ENCODE data around the gene TMEM108.

TMEM108 gene

DNA sequence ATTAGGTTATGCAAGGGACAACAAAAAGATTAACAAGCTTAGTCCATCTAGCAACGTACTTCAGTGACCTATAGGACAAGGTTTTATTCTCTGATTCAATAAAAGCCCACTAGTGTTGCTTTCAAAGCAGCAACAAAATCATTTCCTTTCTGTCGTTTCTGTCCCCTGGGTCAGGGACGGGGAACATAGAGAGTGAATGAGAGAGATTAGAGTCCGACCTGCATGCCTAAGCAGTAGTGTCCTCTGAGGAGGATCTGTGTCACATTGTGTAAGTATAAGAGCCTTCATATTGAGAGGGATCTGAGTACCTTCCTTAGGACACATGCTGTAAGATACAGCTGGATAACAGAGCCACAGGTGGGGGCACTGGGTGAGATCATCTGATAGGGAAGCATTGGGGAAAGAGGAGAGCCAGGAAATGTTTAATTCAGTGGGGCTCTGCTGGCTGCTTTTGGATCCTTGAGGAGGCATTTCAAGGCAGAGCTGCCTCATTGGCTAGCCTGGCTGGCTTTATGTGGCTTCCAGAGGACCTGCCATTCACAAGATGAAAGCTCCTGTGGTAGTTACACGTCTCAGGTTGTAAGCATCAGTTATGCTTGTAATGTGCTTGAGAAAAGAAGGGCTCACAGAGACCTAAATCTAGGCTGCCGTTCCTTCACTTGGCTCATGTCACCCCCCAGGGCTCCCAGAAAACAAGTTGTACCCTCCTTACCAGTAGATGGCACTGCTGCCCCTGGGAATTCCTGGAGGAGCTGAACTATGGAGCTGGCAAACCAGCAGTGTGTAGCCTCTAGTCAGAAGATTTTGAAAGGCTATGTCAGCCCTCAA, 2.7 kb downstream of the TMEM108 start:
- Mint-ChIP-seq H3K27me3 (peaks cover 31% of the 10 kb centered on the region), H3K4me1 (ENCODE audit: low read depth) (peaks cover 12% of the 10 kb centered on the region), H3K27ac (no peak overlapping the region), H3K9me3 (ENCODE audit: low read depth) (no peaks in the 10 kb centered on the region), H3K4me3 (no peak overlapping the region), H3K36me3 (no peaks in the 10 kb centered on the region)

DNA sequence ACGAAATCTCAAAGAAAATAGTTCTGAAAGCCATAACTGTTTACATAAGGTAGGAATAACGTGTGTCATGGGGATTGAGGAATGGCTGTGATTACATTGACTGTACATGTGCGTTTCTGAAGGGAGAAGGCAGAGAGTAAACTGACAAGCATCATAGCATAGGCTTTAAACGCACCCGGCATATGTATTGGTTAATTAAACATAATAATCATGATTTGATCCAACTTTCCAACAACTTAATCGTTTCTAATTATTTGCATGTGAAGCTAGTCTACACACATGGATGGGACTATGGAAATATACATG, 3.3 kb downstream of the TMEM108 start:
- H3K4me1 Mint-ChIP-seq (ENCODE audit: low read depth) = peaks cover 12% of the 10 kb centered on the region
- peaks cover 30% of the 10 kb centered on the region for H3K27me3 Mint-ChIP-seq
- no peaks in the 10 kb centered on the region for H3K9me3 Mint-ChIP-seq (ENCODE audit: low read depth)
- H3K4me3 Mint-ChIP-seq = no peak overlapping the region
- no peaks in the 10 kb centered on the region for H3K36me3 Mint-ChIP-seq
- H3K27ac Mint-ChIP-seq = no peak overlapping the region

DNA sequence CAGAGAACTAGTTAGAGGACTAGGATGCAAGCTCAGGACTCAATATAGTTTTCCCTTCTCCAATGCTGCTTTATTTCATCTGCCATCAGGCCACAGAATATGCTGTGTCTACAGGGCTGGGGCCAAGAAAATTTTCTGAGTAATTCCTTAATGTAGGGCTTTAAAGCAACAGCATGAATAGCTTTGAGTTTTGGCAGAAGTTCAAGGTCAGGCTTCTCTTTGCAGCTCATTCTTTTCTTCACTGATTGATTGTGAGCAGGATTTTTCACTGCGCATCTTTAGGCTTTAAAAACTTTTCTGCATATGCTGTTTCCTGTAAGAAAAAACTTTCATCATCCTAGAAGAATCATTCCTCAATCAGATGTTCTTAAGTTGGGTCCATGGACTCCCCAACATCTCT, 4.6 kb downstream of the TMEM108 start:
- H3K27ac Mint-ChIP-seq = no peak overlapping the region

DNA sequence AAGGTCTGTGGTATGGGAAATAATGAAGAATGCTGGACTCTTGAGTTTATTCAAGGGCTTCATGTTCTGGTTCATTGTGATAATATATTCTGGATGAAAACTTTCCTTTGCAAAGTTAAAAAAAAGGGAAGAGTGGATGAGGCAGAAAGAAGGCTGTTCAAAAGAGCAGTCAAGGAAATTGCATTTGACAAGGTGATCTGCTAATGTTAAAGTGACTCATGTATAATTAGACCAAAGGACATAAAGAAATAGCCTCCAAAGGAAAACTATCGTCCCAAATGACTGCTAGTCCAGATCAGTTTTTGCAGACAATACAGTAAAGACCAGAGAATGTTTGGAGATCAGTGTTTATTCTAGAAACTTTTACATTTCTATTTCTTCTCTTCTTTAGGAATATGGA, 9.8 kb downstream of the TMEM108 start:
- H3K27me3 Mint-ChIP-seq = peaks cover 6% of the 10 kb centered on the region
- no peaks in the 10 kb centered on the region for H3K4me1 Mint-ChIP-seq (ENCODE audit: low read depth)
- H3K27ac Mint-ChIP-seq = no peak overlapping the region
- H3K4me3 Mint-ChIP-seq = no peak overlapping the region
- H3K36me3 Mint-ChIP-seq = no peaks in the 10 kb centered on the region
- H3K9me3 Mint-ChIP-seq (ENCODE audit: low read depth) = no peaks in the 10 kb centered on the region

More for the DNA sequence above, 4.6 kb downstream of the TMEM108 start:
- Mint-ChIP-seq H3K4me1 (ENCODE audit: low read depth) (peaks cover 8% of the 10 kb centered on the region), H3K36me3 (no peaks in the 10 kb centered on the region), H3K4me3 (no peak overlapping the region), H3K27me3 (peaks cover 26% of the 10 kb centered on the region), H3K9me3 (ENCODE audit: low read depth) (no peaks in the 10 kb centered on the region)

DNA sequence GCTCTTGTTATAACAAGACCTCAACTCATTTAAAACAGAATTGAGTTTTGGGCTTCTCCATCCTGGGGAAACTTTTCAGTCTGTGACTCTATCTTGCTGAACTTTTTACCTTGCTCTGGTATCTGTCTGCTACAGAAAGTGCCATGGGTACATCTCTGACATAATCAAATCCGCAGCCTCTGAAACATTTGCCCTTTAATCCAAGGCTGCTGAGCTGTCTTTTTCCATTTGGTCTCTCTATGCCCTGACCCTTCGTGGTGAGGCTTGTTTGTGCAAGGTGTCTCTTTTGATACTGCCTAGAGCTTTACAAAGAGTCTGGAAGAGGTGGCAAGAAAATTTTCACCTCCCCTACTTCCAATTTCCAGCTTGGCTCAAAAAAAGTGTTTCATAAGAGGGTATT, 11.3 kb downstream of the TMEM108 start:
- Mint-ChIP-seq H3K27me3 (peaks cover 8% of the 10 kb centered on the region), H3K27ac (no peak overlapping the region), H3K4me1 (ENCODE audit: low read depth) (no peaks in the 10 kb centered on the region), H3K9me3 (ENCODE audit: low read depth) (no peaks in the 10 kb centered on the region), H3K36me3 (no peaks in the 10 kb centered on the region), H3K4me3 (no peak overlapping the region)

DNA sequence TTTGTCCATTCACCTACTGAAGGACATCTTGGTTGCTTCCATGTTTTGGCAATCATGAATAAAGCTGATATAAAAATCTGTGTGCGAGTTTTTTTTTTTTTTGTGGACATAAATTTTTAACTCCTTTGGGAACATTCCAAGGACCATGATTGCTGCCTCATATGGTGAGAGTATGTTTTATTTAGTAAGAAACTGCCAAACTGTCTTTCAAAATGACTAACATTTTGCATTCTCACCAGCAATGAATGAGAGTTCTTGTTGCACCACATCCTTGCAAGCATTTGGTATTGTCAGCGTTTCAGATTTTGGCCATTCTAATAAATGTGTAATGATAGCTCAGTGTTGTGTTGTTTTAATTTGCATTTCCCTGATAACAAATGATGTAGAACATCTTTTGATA, 12.7 kb downstream of the TMEM108 start:
- Mint-ChIP-seq H3K9me3 (ENCODE audit: low read depth) (no peaks in the 10 kb centered on the region), H3K4me3 (no peak overlapping the region), H3K27me3 (peaks cover 6% of the 10 kb centered on the region), H3K36me3 (no peaks in the 10 kb centered on the region), H3K4me1 (ENCODE audit: low read depth) (no peaks in the 10 kb centered on the region), H3K27ac (no peak overlapping the region)

DNA sequence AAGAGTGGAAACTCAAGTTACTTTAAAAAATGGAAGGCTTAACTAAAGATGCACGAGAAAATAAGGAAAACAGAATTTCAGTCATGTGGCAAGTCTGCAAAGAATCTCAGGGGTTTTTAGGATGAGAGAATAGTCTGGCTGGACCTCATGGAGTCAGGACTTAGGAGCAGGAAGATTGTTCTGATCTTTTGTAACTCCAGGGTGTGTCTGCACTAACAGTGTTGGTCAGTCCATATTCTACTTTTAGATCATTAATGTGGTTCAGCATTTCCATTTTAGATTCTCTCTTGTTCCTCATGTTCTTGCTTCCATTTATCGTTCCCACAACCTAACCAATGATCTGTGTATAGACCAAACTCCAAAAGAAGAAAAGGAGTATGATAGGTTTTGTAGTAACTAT, 15.3 kb downstream of the TMEM108 start:
- Mint-ChIP-seq H3K4me1 (ENCODE audit: low read depth) (no peaks in the 10 kb centered on the region), H3K27me3 (peaks cover 5% of the 10 kb centered on the region), H3K4me3 (no peak overlapping the region), H3K9me3 (ENCODE audit: low read depth) (no peaks in the 10 kb centered on the region), H3K36me3 (no peaks in the 10 kb centered on the region), H3K27ac (no peak overlapping the region)

DNA sequence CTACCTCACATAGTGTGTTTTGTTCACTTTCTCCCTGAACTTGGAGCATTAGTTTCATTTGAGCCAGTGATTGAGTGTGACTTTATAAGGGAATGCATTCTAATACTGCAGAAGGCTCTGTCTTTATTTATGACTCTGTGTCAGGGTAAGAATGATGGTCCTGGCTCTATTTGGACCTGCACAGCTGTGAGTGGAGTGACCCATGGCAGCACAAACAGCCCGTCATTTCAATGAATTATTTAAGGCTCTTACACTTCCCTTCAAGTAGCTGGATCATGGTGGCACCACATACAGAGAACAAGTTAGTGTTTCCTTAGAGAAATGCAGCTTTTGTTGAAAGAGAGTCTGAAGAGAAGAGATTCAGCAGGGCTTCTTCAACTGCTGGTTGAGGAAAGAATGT, 16.4 kb downstream of the TMEM108 start:
- Mint-ChIP-seq H3K4me1 (ENCODE audit: low read depth) (no peaks in the 10 kb centered on the region), H3K27ac (no peak overlapping the region), H3K4me3 (no peak overlapping the region), H3K36me3 (no peaks in the 10 kb centered on the region), H3K9me3 (ENCODE audit: low read depth) (no peaks in the 10 kb centered on the region), H3K27me3 (peaks cover 5% of the 10 kb centered on the region)

DNA sequence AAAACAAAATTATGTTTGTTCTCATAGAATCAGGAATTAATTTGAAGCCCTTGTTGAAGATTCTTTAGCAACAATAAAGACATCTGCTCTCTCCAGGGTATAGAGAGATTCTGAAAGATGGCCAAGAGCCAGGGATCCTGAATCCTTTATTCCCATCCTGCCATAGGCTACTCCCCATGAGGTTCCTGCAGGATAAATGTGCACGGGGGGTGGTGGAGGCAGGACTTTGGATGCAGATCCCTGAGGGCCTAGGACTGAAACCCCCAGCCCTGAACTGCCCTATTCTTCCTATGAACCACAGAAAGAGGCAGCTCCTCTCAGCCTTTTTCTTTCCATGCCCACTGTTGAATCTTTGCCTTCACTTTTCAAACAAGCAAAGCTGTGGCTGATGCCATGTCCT, 17.1 kb downstream of the TMEM108 start:
- no peak overlapping the region for H3K4me3 Mint-ChIP-seq
- no peaks in the 10 kb centered on the region for H3K9me3 Mint-ChIP-seq (ENCODE audit: low read depth)
- no peak overlapping the region for H3K27ac Mint-ChIP-seq
- H3K4me1 Mint-ChIP-seq (ENCODE audit: low read depth) = no peaks in the 10 kb centered on the region
- peaks cover 5% of the 10 kb centered on the region for H3K27me3 Mint-ChIP-seq
- no peaks in the 10 kb centered on the region for H3K36me3 Mint-ChIP-seq

DNA sequence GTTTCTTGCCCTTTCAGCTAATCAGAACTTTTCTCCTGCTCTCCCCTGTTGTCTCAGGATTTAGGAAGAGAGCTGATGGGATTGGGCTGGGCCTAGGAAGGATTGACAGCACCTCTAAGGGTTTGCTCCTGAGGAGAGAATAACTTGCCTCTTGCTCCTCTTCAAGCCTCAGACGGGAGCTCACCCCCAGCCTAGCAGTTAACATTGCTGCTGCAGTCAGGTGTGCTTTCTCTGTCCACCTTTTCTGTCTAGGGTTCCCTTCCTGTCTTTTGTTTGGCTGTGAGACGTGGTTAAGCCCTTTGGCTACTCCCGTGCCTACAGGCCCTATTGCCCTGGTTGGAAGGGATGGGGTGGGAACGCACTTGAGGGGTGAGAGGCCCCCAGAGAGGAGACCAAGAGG, 20.1 kb downstream of the TMEM108 start:
- H3K27ac Mint-ChIP-seq = no peak overlapping the region
- H3K9me3 Mint-ChIP-seq (ENCODE audit: low read depth) = no peaks in the 10 kb centered on the region
- peaks cover 13% of the 10 kb centered on the region for H3K27me3 Mint-ChIP-seq
- no peaks in the 10 kb centered on the region for H3K36me3 Mint-ChIP-seq
- no peaks in the 10 kb centered on the region for H3K4me1 Mint-ChIP-seq (ENCODE audit: low read depth)
- no peak overlapping the region for H3K4me3 Mint-ChIP-seq

DNA sequence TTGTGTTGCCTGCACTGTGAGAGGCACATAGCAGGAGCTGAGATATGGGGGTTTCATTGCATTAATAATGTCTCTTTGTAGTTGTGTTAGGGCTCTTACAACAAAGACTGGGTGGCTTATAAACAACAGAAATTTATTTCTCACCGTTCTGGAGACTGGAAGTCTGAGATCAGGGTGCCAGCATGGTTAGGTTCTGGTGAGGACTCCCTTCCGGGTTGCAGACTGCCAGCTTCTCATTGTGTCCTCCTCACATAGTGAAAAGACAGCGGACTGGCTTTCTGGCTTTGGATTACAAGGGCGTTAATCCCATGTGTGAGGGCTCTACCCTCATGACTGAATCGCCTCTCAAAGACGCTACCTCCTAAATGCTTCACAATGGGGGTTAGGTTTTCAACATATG, 20.6 kb downstream of the TMEM108 start:
- H3K27ac Mint-ChIP-seq = no peak overlapping the region
- peaks cover 12% of the 10 kb centered on the region for H3K27me3 Mint-ChIP-seq
- no peaks in the 10 kb centered on the region for H3K9me3 Mint-ChIP-seq (ENCODE audit: low read depth)
- H3K4me3 Mint-ChIP-seq = no peak overlapping the region
- no peaks in the 10 kb centered on the region for H3K36me3 Mint-ChIP-seq
- H3K4me1 Mint-ChIP-seq (ENCODE audit: low read depth) = no peaks in the 10 kb centered on the region

DNA sequence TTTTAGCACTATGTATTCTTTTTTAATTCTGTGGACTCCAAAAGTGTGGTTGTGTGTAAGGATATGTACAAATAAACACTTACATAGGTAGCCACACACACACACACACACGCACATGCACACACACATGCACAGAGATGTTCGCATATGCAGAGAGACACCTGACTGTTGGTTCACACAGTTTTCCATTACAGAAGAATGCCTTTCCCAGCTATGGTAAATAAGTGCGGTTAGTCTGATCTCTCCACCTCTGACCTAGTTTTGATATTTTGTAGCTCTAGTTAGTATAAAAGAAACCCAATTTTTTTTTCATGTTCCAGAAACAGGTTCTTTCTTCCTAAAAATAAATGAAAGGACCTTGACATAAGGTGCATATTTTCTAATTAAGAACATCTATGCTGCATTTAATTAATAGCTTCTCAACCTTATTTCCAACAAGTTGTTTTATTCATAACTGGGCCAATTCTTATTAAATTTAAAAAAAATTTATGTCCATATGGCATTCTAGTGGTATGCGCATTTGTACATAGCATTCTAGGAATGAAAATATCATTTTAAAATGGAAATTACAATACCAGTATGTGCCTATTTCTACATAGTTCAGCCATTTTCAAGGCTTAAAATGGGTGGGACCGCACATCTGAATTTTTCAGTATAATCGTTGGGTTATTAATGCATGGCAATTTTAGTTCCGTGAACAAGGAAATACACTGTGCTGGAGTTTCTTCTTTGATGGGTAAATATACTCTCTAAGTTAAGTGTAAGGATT, 27.2 kb downstream of the TMEM108 start:
- Mint-ChIP-seq H3K9me3 (ENCODE audit: low read depth) (no peaks in the 10 kb centered on the region), H3K4me3 (no peak overlapping the region), H3K36me3 (no peaks in the 10 kb centered on the region), H3K27me3 (peaks cover 14% of the 10 kb centered on the region), H3K4me1 (ENCODE audit: low read depth) (no peaks in the 10 kb centered on the region), H3K27ac (no peak overlapping the region)

DNA sequence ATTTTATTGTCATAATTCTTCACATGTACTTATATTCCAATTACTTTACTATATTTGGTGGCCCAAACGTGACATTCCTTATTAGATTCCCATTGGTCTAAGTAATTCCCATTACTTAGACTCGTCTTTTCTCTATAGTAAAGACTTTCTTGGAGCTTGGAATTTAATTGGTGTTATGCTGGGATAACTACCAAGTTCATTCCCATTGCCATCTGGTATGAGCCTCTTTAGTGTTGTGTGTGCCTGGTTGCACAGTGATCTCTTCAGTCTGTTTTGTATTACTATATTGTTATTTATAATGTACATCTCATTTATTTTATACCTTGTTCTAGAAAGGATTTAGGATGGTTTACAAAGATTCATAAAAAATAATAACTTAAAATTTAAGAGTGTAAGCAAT, 27.8 kb downstream of the TMEM108 start:
- no peaks in the 10 kb centered on the region for H3K9me3 Mint-ChIP-seq (ENCODE audit: low read depth)
- H3K36me3 Mint-ChIP-seq = no peaks in the 10 kb centered on the region
- H3K27me3 Mint-ChIP-seq = peaks cover 14% of the 10 kb centered on the region
- H3K4me3 Mint-ChIP-seq = no peak overlapping the region
- no peak overlapping the region for H3K27ac Mint-ChIP-seq
- H3K4me1 Mint-ChIP-seq (ENCODE audit: low read depth) = no peaks in the 10 kb centered on the region

DNA sequence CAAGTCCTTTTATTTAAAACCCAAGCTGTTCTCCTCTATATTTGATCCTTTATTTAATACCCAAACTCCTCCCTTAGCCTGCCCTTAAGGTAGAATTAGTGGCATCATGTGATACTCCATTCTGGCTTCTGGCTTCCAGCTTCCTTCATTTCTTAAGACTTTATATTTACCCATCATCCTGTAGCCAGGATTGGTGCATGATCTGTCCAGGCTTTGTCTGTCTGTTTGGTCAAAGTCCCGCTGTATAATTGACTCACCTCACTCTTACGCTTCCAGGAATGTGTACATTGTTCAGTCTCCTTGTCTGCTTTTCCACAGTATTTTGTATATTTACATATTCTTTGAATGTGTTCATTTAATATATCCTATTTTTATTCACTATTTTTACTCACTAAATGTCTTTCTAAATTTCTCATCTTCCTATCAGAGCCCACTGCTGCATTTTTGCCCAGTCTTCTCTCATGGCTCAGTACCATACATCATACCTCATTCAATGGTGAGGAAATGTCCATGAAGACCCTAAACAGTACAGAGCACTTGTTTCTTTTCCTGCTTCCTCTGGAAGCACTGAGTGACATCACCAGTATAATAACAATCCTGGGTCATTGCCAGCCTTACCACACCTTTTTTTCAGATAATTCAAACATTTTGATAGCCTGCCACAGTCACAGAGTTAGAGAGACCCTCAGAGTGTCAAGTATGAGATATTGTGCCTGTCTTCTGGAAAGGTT, 31.5 kb downstream of the TMEM108 start:
- Mint-ChIP-seq H3K4me3 (no peak overlapping the region), H3K27ac (no peak overlapping the region), H3K4me1 (ENCODE audit: low read depth) (no peaks in the 10 kb centered on the region), H3K36me3 (no peaks in the 10 kb centered on the region), H3K27me3 (peaks cover 3% of the 10 kb centered on the region), H3K9me3 (ENCODE audit: low read depth) (no peaks in the 10 kb centered on the region)

DNA sequence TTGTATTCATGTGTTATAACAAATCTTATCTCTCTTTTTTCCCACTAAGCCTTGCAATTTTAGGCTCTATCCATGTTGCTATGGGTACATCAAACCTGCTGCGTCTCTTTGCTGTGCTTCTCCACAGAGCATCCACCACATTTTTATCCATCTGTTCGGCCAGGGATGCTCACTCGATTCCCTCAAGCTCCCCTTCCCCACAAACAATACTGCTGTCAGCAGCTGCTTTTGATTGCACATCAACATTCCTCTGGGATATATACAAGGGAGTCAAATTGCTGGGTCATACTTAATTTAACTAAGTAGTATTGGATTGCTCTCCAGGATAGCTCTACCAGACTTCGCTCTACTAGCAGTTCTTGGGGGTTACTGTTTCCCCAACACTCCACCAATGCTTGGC, 36.8 kb downstream of the TMEM108 start:
- H3K9me3 Mint-ChIP-seq (ENCODE audit: low read depth) = no peaks in the 10 kb centered on the region
- H3K27me3 Mint-ChIP-seq = peaks cover 12% of the 10 kb centered on the region
- H3K4me3 Mint-ChIP-seq = no peak overlapping the region
- H3K36me3 Mint-ChIP-seq = no peaks in the 10 kb centered on the region
- H3K27ac Mint-ChIP-seq = no peak overlapping the region
- no peaks in the 10 kb centered on the region for H3K4me1 Mint-ChIP-seq (ENCODE audit: low read depth)
